Sigmoid colon (tissue), 7 donors: Measurements from ENCODE around the gene GP1BB. TPM values are rescaled to one million over a fixed set of nuclear protein-coding genes. Genes with fewer than 3 reads are reported as not detected.

ENCODE experiments used
- DNase-seq: peaks from one replicate; pipeline ENCODE4 v3.0.0-alpha.2; 2019
- H3K27ac ChIP-seq, 4 donors: fragments of 200-600 bp; sonication (generic); one replicate each; pipeline ENCODE4 v1.5.1; 2016 to 2019; ENCODE audit warnings: mild to moderate bottlenecking in 1 of 4
- H3K27me3 ChIP-seq, 3 donors: fragments of 200-600 bp; sonication (generic); one replicate each; pipeline ENCODE4 v1.5.1; 2019; ENCODE audit warnings: mild to moderate bottlenecking in 1 of 3
- H3K36me3 ChIP-seq, 4 donors: fragments of 200-600 bp; sonication (generic); one replicate each; pipeline ENCODE4 v1.5.1; 2016 to 2019
- H3K4me1 ChIP-seq, 4 donors: fragments of 200-600 bp; sonication (generic); one replicate each; pipeline ENCODE4 v1.5.1; 2017 to 2019
- H3K4me3 ChIP-seq, 4 donors: fragments of 200-600 bp; sonication (generic); one replicate each; pipeline ENCODE4 v1.5.1; 2017 to 2019; ENCODE audit warnings: mild to moderate bottlenecking in 2 of 4, moderate library complexity in 1 of 4
- H3K9me3 ChIP-seq, 4 donors: fragments of 200-600 bp in 3 of 4; sonication (generic) in 3 of 4; one replicate each; pipeline versions ENCODE4 v1.5.1 to v1.6.1; 2013 to 2019
- EP300 ChIP-seq, 4 donors: sonication (generic); formaldehyde crosslinking; IDR thresholded peaks; one replicate each; pipeline ENCODE4 v1.6.1; 2017; ENCODE audit warnings: antibody characterized with exemption in 4 of 4
- POLR2A ChIP-seq, 2 donors: fragments of 450-650 bp; IDR thresholded peaks; one replicate each; pipeline ENCODE4 v1.6.1; 2016; ENCODE audit warnings: antibody characterized with exemption in 2 of 2, mild to moderate bottlenecking in 2 of 2, moderate library complexity in 2 of 2
- POLR2AphosphoS5 ChIP-seq, 4 donors: sonication (generic); formaldehyde crosslinking; IDR thresholded peaks; one replicate each; pipeline ENCODE4 v1.6.1; 2017; ENCODE audit warnings: antibody characterized with exemption in 4 of 4
- WGBS, 2 donors: extraction: QIAGEN DNeasy Blood & Tissue Kit; methylation state at CpG; one replicate each; pipeline ENCODE4 v1.1.7; 2013; 5-methylcytosine and 5-hydroxymethylcytosine counted together
- intact Hi-C: fragments of 100-400 bp; cut with DNase I; formaldehyde crosslinking; loops from one replicate; pipeline ENCODE4 v1.15.1; 2023
- polyA plus RNA-seq, 3 donors: library from polyadenylated mRNA; stranded (reverse); fragments of 200-250 nt; gene quantifications; one replicate each; pipeline ENCODE4 v1.2.3, GENCODE V29; 2013
- total RNA-seq, 4 donors: library from RNA; depleted of rRNA; stranded (reverse); fragments of >200 nt; gene quantifications; one replicate each; pipeline ENCODE4 v1.1.0, GENCODE V29; 2016
- TF ChIP-seq, protein P1 (sequence below), 4 experiments: fragments of 450-650 bp in 3 of 4; fragments of 200-600 bp in 1 of 4; IDR thresholded peaks; one replicate each; pipeline ENCODE4 v1.5.1; 2016 to 2019; ENCODE audit warnings: antibody characterized with exemption in 4 of 4, mild to moderate bottlenecking in 3 of 4, moderate library complexity in 2 of 4
- donor health status: healthy with polysubstance abuse.
- donor health status: Bipolar disorder and iron deficiency.
- donor health status: healthy.

GP1BB gene
- total and polyA plus RNA-seq, 7 donors, result 1.1 to 2.9 (median 1.9) TPM; not detected in 2

DNA sequence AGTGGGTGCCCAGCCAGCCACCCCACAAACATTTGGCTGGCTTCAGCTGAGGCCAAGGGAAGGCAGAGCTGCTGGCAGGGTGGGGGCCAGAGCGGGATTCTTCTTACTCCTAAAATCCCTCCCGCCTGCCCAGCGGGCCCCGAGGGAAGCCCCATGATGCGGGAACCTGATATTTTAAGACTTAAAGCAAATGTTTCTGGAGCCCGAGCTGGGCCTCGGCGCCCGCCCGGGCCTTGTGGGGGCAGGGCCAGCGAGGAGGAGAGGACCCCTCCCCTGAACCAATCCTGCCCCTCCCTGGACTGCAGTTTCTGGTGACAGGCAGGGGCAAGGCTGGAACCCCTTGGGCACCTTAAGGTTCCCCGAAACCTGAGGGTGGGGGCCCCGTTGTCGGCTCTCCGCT is 17.2 kb downstream of the GP1BB start:
- Histone ChIP-seq H3K36me3 (no peaks in the 10 kb centered on the region), H3K27me3 (peaks cover 0 to 11% (median 0%) of the 10 kb centered on the region in 3 donors), H3K27ac (no peak overlapping the region), H3K4me3 (no peak overlapping the region), H3K9me3 (no peaks in the 10 kb centered on the region), H3K4me1 (no peaks in the 10 kb centered on the region)
- no peak for DNase-seq
- TF ChIP-seq, protein P1, sequence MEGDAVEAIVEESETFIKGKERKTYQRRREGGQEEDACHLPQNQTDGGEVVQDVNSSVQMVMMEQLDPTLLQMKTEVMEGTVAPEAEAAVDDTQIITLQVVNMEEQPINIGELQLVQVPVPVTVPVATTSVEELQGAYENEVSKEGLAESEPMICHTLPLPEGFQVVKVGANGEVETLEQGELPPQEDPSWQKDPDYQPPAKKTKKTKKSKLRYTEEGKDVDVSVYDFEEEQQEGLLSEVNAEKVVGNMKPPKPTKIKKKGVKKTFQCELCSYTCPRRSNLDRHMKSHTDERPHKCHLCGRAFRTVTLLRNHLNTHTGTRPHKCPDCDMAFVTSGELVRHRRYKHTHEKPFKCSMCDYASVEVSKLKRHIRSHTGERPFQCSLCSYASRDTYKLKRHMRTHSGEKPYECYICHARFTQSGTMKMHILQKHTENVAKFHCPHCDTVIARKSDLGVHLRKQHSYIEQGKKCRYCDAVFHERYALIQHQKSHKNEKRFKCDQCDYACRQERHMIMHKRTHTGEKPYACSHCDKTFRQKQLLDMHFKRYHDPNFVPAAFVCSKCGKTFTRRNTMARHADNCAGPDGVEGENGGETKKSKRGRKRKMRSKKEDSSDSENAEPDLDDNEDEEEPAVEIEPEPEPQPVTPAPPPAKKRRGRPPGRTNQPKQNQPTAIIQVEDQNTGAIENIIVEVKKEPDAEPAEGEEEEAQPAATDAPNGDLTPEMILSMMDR (IDR thresholded peaks at IDR 0.05), result no peak
- TF ChIP-seq EP300 (IDR thresholded peaks at IDR 0.05) (no peak), POLR2A (IDR thresholded peaks at IDR 0.05) (no peak), POLR2AphosphoS5 (IDR thresholded peaks at IDR 0.05) (no peak)
- intact Hi-C loops, result no loop called here
- 86 to 92% methylated on average over 15 of the region's 15 CpGs for WGBS, 2 donors

DNA sequence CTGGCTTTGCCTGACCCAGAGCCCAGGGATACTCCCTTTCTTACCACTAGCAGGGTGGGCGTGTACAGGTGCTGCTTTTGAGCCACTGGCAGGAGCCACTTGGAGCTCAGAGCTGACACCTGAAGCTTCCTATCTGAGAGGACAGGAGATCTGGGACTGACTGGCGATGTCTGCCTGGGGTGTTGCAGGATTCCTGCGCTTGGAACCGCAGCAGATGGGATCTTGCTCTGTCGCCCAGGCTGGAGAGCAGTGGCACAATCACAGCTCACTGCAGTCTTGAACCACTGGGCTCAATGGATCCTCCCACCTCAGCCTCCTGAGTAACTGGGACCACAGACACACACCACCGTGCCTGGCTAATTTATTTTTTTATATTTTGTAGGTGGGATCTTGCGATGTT is 17.7 kb downstream of the GP1BB start:
- H3K27ac ChIP-seq, result no peak overlapping the region
- TF ChIP-seq, protein P1 (IDR thresholded peaks at IDR 0.05), result no peak
- TF ChIP-seq EP300 (IDR thresholded peaks at IDR 0.05) (no peak), POLR2A (IDR thresholded peaks at IDR 0.05) (no peak), POLR2AphosphoS5 (IDR thresholded peaks at IDR 0.05) (no peak)
- peaks cover 0 to 11% (median 0%) of the 10 kb centered on the region in 3 donors for H3K27me3 ChIP-seq
- H3K9me3 ChIP-seq, result no peaks in the 10 kb centered on the region
- no peaks in the 10 kb centered on the region for H3K36me3 ChIP-seq
- no peak for DNase-seq
- H3K4me3 ChIP-seq, result no peak overlapping the region
- intact Hi-C loops, result no loop called here
- H3K4me1 ChIP-seq, result no peaks in the 10 kb centered on the region
- WGBS, 2 donors, result 86 to 92% methylated on average over 7 of the region's 7 CpGs

DNA sequence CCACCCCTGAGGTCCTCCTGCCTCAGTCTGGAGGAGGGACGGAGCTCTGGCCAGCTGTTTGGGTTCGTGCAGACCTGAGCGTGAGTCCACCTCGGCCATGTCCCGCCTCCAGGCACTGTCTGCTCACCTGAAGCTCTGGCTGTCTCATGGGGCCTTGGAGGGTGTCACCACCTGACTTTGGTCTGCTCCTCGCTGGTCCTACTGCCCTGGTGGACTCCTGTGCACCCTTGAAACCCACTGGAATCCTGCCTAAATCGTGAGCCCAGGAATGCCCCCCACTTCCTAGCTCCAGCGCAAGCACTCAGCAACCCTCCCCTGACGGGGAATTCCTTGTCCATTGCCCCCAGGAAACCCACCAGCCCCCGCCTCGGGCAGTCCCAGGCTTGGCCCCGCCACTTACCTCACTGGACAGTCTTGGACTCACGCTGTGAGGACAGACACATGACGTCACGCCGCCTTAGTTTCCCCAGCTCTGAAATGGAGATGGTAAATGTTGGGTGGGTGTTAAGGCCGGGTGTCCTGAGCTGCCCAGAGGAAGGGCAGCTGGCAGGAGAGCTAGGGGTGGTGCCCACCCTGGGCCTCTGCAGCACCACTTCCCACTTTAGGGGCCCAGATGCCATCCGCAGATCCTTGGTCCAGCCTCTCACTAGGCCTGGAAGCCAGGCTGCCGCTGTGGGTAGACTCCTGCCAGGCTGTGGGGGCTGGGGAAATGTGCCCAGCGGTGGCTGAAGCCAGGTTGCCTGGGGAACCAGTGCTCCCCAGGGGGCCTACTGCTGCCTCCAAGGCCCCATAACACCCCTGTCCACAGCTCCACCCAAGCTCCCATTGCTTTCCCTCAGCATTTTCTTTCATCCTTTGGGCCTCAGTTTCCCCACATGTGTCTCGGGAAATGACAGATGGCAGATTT is 19.1 kb downstream of the GP1BB start:
- H3K27me3 ChIP-seq, result peaks cover 0 to 7% (median 0%) of the 10 kb centered on the region in 3 donors
- H3K9me3 ChIP-seq, result no peaks in the 10 kb centered on the region
- intact Hi-C loops, result no loop called here
- DNase-seq, result no peak
- H3K4me1 ChIP-seq, result no peaks in the 10 kb centered on the region
- no peak overlapping the region for H3K4me3 ChIP-seq
- TF ChIP-seq, protein P1 (IDR thresholded peaks at IDR 0.05), result no peak
- TF ChIP-seq POLR2A (IDR thresholded peaks at IDR 0.05) (no peak), POLR2AphosphoS5 (IDR thresholded peaks at IDR 0.05) (no peak), EP300 (IDR thresholded peaks at IDR 0.05) (no peak)
- 85 to 89% methylated on average over 21 of the region's 21 CpGs for WGBS, 2 donors
- H3K36me3 ChIP-seq, result no peaks in the 10 kb centered on the region
- H3K27ac ChIP-seq, result no peak overlapping the region

DNA sequence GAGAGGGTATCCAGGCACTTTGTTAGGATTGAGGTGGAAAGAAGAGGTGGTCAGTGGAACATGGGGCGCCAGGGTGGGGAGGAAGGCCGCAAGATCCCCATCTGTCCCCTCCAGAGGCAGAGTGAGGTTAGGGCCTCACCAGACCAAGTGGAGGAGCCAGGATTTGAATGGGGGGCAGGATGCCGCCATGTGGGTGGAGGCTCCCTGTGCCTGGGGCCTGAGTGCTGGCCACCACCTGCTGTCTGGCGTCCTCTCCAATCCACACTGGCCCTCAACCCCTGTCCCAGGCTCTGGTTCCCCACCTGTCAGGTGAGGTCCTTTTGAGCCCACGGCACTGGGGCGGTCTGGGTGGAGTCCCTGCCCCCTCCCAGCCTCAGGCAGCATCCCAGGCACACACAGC is 19.7 kb downstream of the GP1BB start:
- H3K4me3 ChIP-seq, result no peak overlapping the region
- no peaks in the 10 kb centered on the region for H3K9me3 ChIP-seq
- peaks cover 0 to 7% (median 0%) of the 10 kb centered on the region in 3 donors for H3K27me3 ChIP-seq
- 85 to 90% methylated on average over 6 of the region's 6 CpGs for WGBS, 2 donors
- no peaks in the 10 kb centered on the region for H3K36me3 ChIP-seq
- TF ChIP-seq EP300 (IDR thresholded peaks at IDR 0.05), result no peak
- TF ChIP-seq POLR2A (IDR thresholded peaks at IDR 0.05), result no peak
- TF ChIP-seq, protein P1 (IDR thresholded peaks at IDR 0.05), result no peak
- no peak for TF ChIP-seq POLR2AphosphoS5 (IDR thresholded peaks at IDR 0.05)
- intact Hi-C loops, result no loop called here
- no peak for DNase-seq
- H3K27ac ChIP-seq, result no peak overlapping the region
- H3K4me1 ChIP-seq, result no peaks in the 10 kb centered on the region
